ENCODE measurements around the gene MTHFSD. TPM values are rescaled to one million over a fixed set of nuclear protein-coding genes. Genes with fewer than 3 reads are reported as not detected.

Gene MTHFSD
- total RNA-seq, 1 donor from 2014 or later, result 12.2 TPM

Other genes with a start within 250 kb of the MTHFSD start
- 0.16 TPM for gene FOXF1, start 44.7 kb downstream of the MTHFSD start, total RNA-seq
- 2.6 TPM for gene FOXC2, start 11.6 kb upstream of the MTHFSD start, total RNA-seq
- gene FOXL1, start 23.3 kb upstream of the MTHFSD start, total RNA-seq, result 1.2 TPM